ENCODE measurements around the gene OSBP2.

DNA sequence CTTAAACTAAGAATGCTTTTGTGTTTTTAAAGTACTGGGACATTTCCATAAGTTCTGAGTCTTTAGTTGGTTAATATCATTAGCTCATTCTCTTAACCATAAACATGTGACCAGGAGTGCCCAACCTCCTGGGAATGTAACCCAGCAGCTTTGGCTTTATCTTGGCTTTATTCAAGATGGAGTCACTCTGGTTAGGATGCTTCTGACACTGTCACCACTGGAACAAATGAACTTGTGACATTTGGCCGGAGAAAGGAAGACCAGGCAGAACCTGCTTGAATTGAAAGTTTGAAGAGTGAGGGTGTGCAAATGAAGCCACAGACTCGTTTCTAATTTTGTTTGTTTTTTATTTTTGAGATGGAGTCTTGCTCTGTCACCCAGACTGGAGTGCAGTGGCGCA lies 54.6 kb downstream of the OSBP2 start:
- TF ChIP-seq, protein P1, sequence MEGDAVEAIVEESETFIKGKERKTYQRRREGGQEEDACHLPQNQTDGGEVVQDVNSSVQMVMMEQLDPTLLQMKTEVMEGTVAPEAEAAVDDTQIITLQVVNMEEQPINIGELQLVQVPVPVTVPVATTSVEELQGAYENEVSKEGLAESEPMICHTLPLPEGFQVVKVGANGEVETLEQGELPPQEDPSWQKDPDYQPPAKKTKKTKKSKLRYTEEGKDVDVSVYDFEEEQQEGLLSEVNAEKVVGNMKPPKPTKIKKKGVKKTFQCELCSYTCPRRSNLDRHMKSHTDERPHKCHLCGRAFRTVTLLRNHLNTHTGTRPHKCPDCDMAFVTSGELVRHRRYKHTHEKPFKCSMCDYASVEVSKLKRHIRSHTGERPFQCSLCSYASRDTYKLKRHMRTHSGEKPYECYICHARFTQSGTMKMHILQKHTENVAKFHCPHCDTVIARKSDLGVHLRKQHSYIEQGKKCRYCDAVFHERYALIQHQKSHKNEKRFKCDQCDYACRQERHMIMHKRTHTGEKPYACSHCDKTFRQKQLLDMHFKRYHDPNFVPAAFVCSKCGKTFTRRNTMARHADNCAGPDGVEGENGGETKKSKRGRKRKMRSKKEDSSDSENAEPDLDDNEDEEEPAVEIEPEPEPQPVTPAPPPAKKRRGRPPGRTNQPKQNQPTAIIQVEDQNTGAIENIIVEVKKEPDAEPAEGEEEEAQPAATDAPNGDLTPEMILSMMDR (conservative IDR thresholded peaks at IDR 0.05): no peak
- no peak for TF ChIP-seq EZH2 (IDR thresholded peaks at IDR 0.05; ENCODE audit: low read depth)

All from PC-9 (cell line).